Mammary epithelial cell (primary cell): ENCODE results near the gene GALNTL6.

Experiments
- EZH2 ChIP-seq: IDR thresholded peaks from 2 replicates; pipeline ENCODE4 v1.6.1; 2012; ENCODE audit warnings: low read length, inconsistent platforms, borderline replicate concordance
- TF ChIP-seq, protein P1 (sequence below), 2 donors: IDR thresholded peaks in 1 of 2; conservative IDR thresholded peaks in 1 of 2; 2 replicates each; pipeline ENCODE4 v1.5.1; 2011 to 2012; ENCODE audit warnings: inconsistent platforms in 2 of 2, low read length in 2 of 2, mild to moderate bottlenecking in 2 of 2, control low read depth in 1 of 2, low read depth in 1 of 2; ENCODE audit not compliant: insufficient read depth in 1 of 2; ENCODE audit errors: extremely low read depth in 1 of 2

- TF ChIP-seq, protein P1, sequence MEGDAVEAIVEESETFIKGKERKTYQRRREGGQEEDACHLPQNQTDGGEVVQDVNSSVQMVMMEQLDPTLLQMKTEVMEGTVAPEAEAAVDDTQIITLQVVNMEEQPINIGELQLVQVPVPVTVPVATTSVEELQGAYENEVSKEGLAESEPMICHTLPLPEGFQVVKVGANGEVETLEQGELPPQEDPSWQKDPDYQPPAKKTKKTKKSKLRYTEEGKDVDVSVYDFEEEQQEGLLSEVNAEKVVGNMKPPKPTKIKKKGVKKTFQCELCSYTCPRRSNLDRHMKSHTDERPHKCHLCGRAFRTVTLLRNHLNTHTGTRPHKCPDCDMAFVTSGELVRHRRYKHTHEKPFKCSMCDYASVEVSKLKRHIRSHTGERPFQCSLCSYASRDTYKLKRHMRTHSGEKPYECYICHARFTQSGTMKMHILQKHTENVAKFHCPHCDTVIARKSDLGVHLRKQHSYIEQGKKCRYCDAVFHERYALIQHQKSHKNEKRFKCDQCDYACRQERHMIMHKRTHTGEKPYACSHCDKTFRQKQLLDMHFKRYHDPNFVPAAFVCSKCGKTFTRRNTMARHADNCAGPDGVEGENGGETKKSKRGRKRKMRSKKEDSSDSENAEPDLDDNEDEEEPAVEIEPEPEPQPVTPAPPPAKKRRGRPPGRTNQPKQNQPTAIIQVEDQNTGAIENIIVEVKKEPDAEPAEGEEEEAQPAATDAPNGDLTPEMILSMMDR (conservative IDR thresholded peaks at IDR 0.05 in 1 of 2, IDR thresholded peaks at IDR 0.05 in 1 of 2; ENCODE audit: extremely low read depth in 1 of 2, insufficient read depth in 1 of 2, low read depth in 1 of 2, low read length in 2 of 2) = no peak
- no peak for TF ChIP-seq EZH2
Observed at GRCh38 chr4:172055046-172055445, 241.8 kb downstream of the GALNTL6 start.
